B cell (primary cell): ENCODE measurements around the gene RMC1.

Experiments used
- EZH2 ChIP-seq: IDR thresholded peaks from 2 replicates; pipeline ENCODE4 v1.6.1; 2012; ENCODE audit warnings: borderline replicate concordance, low read depth, mild to moderate bottlenecking, moderate library complexity, low read length; ENCODE audit not compliant: insufficient read depth, poor library complexity, severe bottlenecking
- TF ChIP-seq, protein P1 (sequence below): fragments of 200-600 bp; IDR thresholded peaks from one replicate; pipeline ENCODE4 v1.8.0; 2022; ENCODE audit warnings: antibody characterized with exemption, mild to moderate bottlenecking

DNA sequence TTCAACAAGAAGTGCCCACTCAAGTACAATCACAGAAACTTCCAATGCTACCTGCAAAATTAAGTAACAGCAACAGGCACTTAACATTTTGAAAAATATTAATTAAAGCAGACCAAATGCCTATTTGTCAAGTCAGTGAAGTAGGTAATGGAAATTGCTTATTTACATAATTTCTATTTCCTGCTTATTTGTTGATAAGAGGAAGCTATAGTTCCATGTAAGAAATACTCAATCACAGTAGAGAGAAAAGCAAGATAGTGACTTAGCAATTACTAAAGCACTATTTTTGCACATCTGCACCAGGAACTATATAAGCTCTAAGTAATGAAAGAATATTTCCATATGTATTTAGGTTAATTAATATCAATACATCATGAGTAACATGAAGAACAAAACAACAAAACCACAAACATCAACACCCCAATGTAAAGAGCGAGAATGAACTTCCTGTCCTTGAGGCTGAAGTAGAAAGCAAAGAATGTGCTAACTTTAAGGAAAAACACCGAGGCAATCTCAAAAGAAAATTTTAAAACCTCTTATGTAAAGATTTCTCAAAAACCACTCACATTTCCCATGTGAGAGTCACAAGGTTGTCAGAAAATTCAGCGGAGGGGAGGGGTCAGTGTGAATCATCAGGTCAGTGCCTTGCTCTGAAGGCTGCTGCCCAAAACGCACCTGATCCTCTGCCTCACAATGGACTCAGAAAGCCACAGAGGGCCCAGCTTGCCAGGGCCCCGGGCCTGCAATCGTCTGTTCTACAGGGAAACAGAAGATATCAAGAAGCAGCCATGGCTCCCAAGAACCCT lies 70.5 kb downstream of the RMC1 start:
- TF ChIP-seq, protein P1, sequence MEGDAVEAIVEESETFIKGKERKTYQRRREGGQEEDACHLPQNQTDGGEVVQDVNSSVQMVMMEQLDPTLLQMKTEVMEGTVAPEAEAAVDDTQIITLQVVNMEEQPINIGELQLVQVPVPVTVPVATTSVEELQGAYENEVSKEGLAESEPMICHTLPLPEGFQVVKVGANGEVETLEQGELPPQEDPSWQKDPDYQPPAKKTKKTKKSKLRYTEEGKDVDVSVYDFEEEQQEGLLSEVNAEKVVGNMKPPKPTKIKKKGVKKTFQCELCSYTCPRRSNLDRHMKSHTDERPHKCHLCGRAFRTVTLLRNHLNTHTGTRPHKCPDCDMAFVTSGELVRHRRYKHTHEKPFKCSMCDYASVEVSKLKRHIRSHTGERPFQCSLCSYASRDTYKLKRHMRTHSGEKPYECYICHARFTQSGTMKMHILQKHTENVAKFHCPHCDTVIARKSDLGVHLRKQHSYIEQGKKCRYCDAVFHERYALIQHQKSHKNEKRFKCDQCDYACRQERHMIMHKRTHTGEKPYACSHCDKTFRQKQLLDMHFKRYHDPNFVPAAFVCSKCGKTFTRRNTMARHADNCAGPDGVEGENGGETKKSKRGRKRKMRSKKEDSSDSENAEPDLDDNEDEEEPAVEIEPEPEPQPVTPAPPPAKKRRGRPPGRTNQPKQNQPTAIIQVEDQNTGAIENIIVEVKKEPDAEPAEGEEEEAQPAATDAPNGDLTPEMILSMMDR: no peak
- no peak for TF ChIP-seq EZH2
